Muscle of arm (tissue), 12 donors: Measurements from ENCODE around the gene NOTCH4. TPM values are rescaled to one million over a fixed set of nuclear protein-coding genes. Genes with fewer than 3 reads are reported as not detected.

Experiments
- DNase-seq: peaks from one replicate; pipeline ENCODE4 v3.0.0-alpha.2; 2013
- polyA plus RNA-seq, 12 donors: library from polyadenylated mRNA; unstranded; fragments of 120-200 nt; gene quantifications; one replicate each; pipeline ENCODE4 v1.2.1, GENCODE V29; 2013; ENCODE audit not compliant: insufficient read length in 12 of 12

NOTCH4 gene
- polyA plus RNA-seq, 12 donors = 14.7 to 35.8 (median 20.4) TPM; not detected in 1

- DNase-seq = no peak
These were observed 77.6 kb downstream of the NOTCH4 start for GRCh38 chr6:32146287-32146686.

Other genes with a start within 250 kb of the NOTCH4 start
- gene C4A, start 242.0 kb downstream of the NOTCH4 start, polyA plus RNA-seq = 10 to 100 TPM in 5 of 12 donors, 1 to 10 TPM in 5, not detected in 2; 4.4 to 20.3 (median 10.1) TPM
- 10 to 100 TPM in 8 of 12 donors, 1 to 10 TPM in 3, not detected in 1; 7.2 to 23.8 (median 12.3) TPM for gene C4B, start 209.3 kb downstream of the NOTCH4 start, polyA plus RNA-seq
- 1 to 10 TPM in 3 of 12 donors, under 1 TPM in 7, not detected in 2; 0.21 to 1.1 (median 0.50) TPM for gene CYP21A2, start 185.7 kb downstream of the NOTCH4 start, polyA plus RNA-seq
- gene TNXB, start 114.7 kb downstream of the NOTCH4 start, polyA plus RNA-seq = 100 to 1,000 TPM in 8 of 12 donors, 10 to 100 TPM in 3, not detected in 1; 76.2 to 208 (median 119) TPM
- 10 to 100 TPM in 11 of 12 donors, not detected in 1; 37.2 to 87.1 (median 43.5) TPM for gene ATF6B, start 95.8 kb downstream of the NOTCH4 start, polyA plus RNA-seq
- 1 to 10 TPM in 10 of 12 donors, not detected in 2; 2.8 to 5.6 (median 4.1) TPM for gene FKBPL, start 93.8 kb downstream of the NOTCH4 start, polyA plus RNA-seq
- gene PRRT1, start 72.1 kb downstream of the NOTCH4 start, polyA plus RNA-seq = 1 to 10 TPM in 9 of 12 donors, under 1 TPM in 1, not detected in 2; 0.86 to 5.9 (median 1.3) TPM
- 10 to 100 TPM in 11 of 12 donors, not detected in 1; 23.9 to 57.7 (median 32.6) TPM for gene PPT2, start 69.9 kb downstream of the NOTCH4 start, polyA plus RNA-seq
- 10 to 100 TPM in 11 of 12 donors, not detected in 1; 21.2 to 54.7 (median 27.8) TPM for gene EGFL8, start 59.5 kb downstream of the NOTCH4 start, polyA plus RNA-seq
- gene AGPAT1, start 48.0 kb downstream of the NOTCH4 start, polyA plus RNA-seq = 10 to 100 TPM in 11 of 12 donors, not detected in 1; 49.5 to 72.1 (median 60.7) TPM
- 10 to 100 TPM in 11 of 12 donors, not detected in 1; 39.5 to 93.2 (median 46.9) TPM for gene RNF5, start 45.7 kb downstream of the NOTCH4 start, polyA plus RNA-seq
- gene AGER, start 39.8 kb downstream of the NOTCH4 start, polyA plus RNA-seq = 10 to 100 TPM in 3 of 12 donors, 1 to 10 TPM in 8, not detected in 1; 6.1 to 19.7 (median 7.5) TPM
- 100 to 1,000 TPM in 9 of 12 donors, 10 to 100 TPM in 3; 93.3 to 186 (median 113) TPM for gene PBX2, start 33.9 kb downstream of the NOTCH4 start, polyA plus RNA-seq
- 10 to 100 TPM in 2 of 12 donors, 1 to 10 TPM in 9, not detected in 1; 4.5 to 18.0 (median 6.5) TPM for gene GPSM3, start 31.4 kb downstream of the NOTCH4 start, polyA plus RNA-seq
- under 1 TPM in 3 of 12 donors, not detected in 9; 0.08 to 0.36 (median 0.11) TPM for gene TSBP1, start 147.8 kb upstream of the NOTCH4 start, polyA plus RNA-seq
- 1 to 10 TPM in 3 of 12 donors, under 1 TPM in 5, not detected in 4; 0.16 to 2.1 (median 0.67) TPM for gene BTNL2, start 183.1 kb upstream of the NOTCH4 start, polyA plus RNA-seq
- gene HLA-DRA, start 215.8 kb upstream of the NOTCH4 start, polyA plus RNA-seq = 100 to 1,000 TPM in 1 of 12 donors, 10 to 100 TPM in 10, not detected in 1; 18.8 to 115 (median 27.4) TPM